ENCODE measurements around the gene FOXL2NB.

DNA sequence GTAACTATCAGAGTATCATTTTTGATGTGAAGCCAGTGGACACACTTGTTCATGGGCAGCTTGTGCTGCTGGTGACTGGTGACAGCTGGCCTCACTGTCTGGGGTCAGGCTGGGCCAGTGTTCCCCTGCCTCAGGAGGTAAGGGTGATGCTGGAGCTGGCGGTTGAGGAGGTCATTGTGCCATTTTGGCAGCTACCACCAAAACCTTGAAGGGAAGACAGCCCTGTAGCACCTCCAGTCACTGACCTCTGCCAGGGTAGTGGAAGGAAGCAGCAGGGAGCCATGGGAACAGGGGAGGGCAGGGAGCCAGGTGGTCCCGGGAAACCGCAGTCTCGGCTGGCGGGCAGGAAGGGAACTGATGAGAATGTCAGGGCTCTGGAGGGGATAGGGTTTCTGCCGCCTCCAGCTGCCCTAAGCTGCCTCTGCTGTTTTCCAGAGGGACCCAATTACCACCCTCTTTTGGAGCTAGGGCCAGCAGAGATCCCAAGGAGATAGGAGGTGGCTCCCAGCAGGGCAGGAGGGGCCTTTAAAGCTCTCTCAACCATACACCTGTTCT lies 24.8 kb downstream of the FOXL2NB start:
- TF ChIP-seq, protein P1, sequence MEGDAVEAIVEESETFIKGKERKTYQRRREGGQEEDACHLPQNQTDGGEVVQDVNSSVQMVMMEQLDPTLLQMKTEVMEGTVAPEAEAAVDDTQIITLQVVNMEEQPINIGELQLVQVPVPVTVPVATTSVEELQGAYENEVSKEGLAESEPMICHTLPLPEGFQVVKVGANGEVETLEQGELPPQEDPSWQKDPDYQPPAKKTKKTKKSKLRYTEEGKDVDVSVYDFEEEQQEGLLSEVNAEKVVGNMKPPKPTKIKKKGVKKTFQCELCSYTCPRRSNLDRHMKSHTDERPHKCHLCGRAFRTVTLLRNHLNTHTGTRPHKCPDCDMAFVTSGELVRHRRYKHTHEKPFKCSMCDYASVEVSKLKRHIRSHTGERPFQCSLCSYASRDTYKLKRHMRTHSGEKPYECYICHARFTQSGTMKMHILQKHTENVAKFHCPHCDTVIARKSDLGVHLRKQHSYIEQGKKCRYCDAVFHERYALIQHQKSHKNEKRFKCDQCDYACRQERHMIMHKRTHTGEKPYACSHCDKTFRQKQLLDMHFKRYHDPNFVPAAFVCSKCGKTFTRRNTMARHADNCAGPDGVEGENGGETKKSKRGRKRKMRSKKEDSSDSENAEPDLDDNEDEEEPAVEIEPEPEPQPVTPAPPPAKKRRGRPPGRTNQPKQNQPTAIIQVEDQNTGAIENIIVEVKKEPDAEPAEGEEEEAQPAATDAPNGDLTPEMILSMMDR (conservative IDR thresholded peaks at IDR 0.05; ENCODE audit: low read length) = no peak
- TF ChIP-seq EZH2phosphoT487 (IDR thresholded peaks at IDR 0.05; ENCODE audit: borderline replicate concordance) = no peak

Data from Loucy (cell line).